K562 (cell line): ENCODE measurements around the gene CASD1. TPM values are rescaled to one million over a fixed set of nuclear protein-coding genes. Genes with fewer than 3 reads are reported as not detected.

ENCODE experiments used
- ATAC-seq: fragments of 200-7000 bp; cut with Tn5 transposase; 3 replicates; pipeline ENCODE4 v1.9.1; 2020; ENCODE audit warnings: moderate library complexity
- BruUV-seq: library from RNA; stranded (reverse); fragments of 400-500 nt; replicated peaks from 2 replicates; lab custom pipeline; 2021; lab: Mats Ljungman, UMichigan
- CTCF ChIA-PET: fragments of 300-600 bp; formaldehyde crosslinking; extraction: SDS; loops from one replicate; lab custom pipeline; 2021; ENCODE audit warnings: low intra/inter-chr PET ratio; lab: Yijun Ruan, JAX
- POLR2A ChIA-PET: fragments of 300-600, 350-650 bp; sonication (Branson Sonifier 250); formaldehyde crosslinking; extraction: SDS; loops from one replicate; lab custom pipeline; 2021; ENCODE audit warnings: antibody characterized with exemption, inconsistent platforms; lab: Yijun Ruan, JAX
- DNase-seq, 4 experiments: peaks; one replicate each; pipeline versions ENCODE4 v3.0.0 to v3.0.0-alpha.2; 2011 to 2018; ENCODE audit warnings: low spot score in 3 of 4, mixed read lengths in 3 of 4; ENCODE audit errors: extremely low read depth in 1 of 4
- FAIRE-seq: peaks from 2 replicates; lab custom pipeline; 2011; peaks lifted over from hg19 to GRCh38; lab: Jason Lieb, UNC
- H2AFZ ChIP-seq: 2 replicates; pipeline ENCODE4 v1.6.0; 2011; ENCODE audit warnings: low read depth, low read length, control low read depth, inconsistent platforms
- H3K27ac ChIP-seq: fragments of 200-600 bp; 3 replicates; pipeline ENCODE4 v1.8.0; 2011; ENCODE audit warnings: low read depth, mild to moderate bottlenecking, control low read depth, inconsistent platforms, low read length, moderate library complexity, mixed read lengths; ENCODE audit errors: extremely low read depth
- H3K27me3 ChIP-seq, 2 experiments: fragments of 300-600 bp in 1 of 2; 2 replicates in 1 of 2; 3 replicates in 1 of 2; pipeline versions ENCODE4 v1.6.0 to v1.8.0; 2011; ENCODE audit warnings: inconsistent platforms in 2 of 2, low read length in 2 of 2, mild to moderate bottlenecking in 1 of 2, mixed read lengths in 1 of 2, moderate library complexity in 1 of 2; ENCODE audit not compliant: control insufficient read depth in 2 of 2, insufficient read depth in 2 of 2
- H3K36me3 ChIP-seq: fragments of 300-600 bp; 3 replicates; pipeline ENCODE4 v1.8.0; 2011; ENCODE audit warnings: mild to moderate bottlenecking, low read length, inconsistent platforms; ENCODE audit not compliant: control insufficient read depth, insufficient read depth
- H3K4me1 ChIP-seq, 2 experiments: fragments of 200-600 bp in 1 of 2; replicated peaks in 1 of 2; 2 replicates in 1 of 2; 3 replicates in 1 of 2; pipeline versions ENCODE4 v1.5.1 to v1.8.0; 2011; ENCODE audit warnings: inconsistent platforms in 2 of 2, low read length in 2 of 2, mild to moderate bottlenecking in 1 of 2, mixed read lengths in 1 of 2, moderate library complexity in 1 of 2; ENCODE audit not compliant: control insufficient read depth in 2 of 2, insufficient read depth in 2 of 2
- H3K4me2 ChIP-seq: 2 replicates; pipeline ENCODE4 v1.6.1; 2011; ENCODE audit warnings: low read length, control low read depth, inconsistent platforms, mixed read lengths; ENCODE audit not compliant: insufficient read depth
- H3K4me3 ChIP-seq: fragments of 200-600 bp; sonication (generic), shearing (Covaris generic); 2 replicates; pipeline ENCODE4 v1.5.1; 2016; ENCODE audit warnings: control low read depth, inconsistent platforms
- H3K79me2 ChIP-seq: fragments of 200-600 bp; 3 replicates; pipeline ENCODE4 v1.8.0; 2011; ENCODE audit warnings: low read length, inconsistent platforms; ENCODE audit not compliant: control insufficient read depth, insufficient read depth
- H3K9ac ChIP-seq, 2 experiments: 2 replicates each; pipeline versions ENCODE4 v1.6.0 to v1.6.1; 2011; ENCODE audit warnings: low read depth in 2 of 2, low read length in 2 of 2, control low read depth in 1 of 2, inconsistent platforms in 1 of 2, mild to moderate bottlenecking in 1 of 2, mixed read lengths in 1 of 2; ENCODE audit not compliant: insufficient read depth in 1 of 2
- H3K9me1 ChIP-seq: one replicate; pipeline ENCODE4 v1.6.0; 2011; ENCODE audit warnings: inconsistent platforms, mild to moderate bottlenecking, low read length, moderate library complexity; ENCODE audit not compliant: control insufficient read depth, insufficient read depth
- H3K9me3 ChIP-seq: replicated peaks from 2 replicates; pipeline ENCODE4 v1.5.1; 2011; ENCODE audit warnings: low read depth, low read length, inconsistent platforms; ENCODE audit not compliant: control insufficient read depth, insufficient read depth
- H4K20me1 ChIP-seq: replicated peaks from 2 replicates; pipeline ENCODE4 v1.6.1; 2011; ENCODE audit warnings: low read length, inconsistent platforms, mixed read lengths; ENCODE audit not compliant: control insufficient read depth, insufficient read depth
- DMBX1 ChIP-seq: fragments of 250-450 bp; sonication (Bioruptor Pico); IDR thresholded peaks from 2 replicates; pipeline ENCODE4 v1.8.0; 2022; ENCODE audit warnings: inconsistent platforms, mild to moderate bottlenecking, moderate library complexity, borderline replicate concordance
- ERF ChIP-seq: fragments of 450-650 bp; formaldehyde crosslinking; IDR thresholded peaks from 2 replicates; pipeline ENCODE4 v1.4.0; 2020; ENCODE audit warnings: mild to moderate bottlenecking, mixed read lengths
- IFI16 ChIP-seq: fragments of 250-450 bp; sonication (Bioruptor Pico); IDR thresholded peaks from 2 replicates; pipeline ENCODE4 v2.1.2; 2022; ENCODE audit warnings: mild to moderate bottlenecking, inconsistent platforms
- MECOM ChIP-seq: fragments of 250-450 bp; sonication (Bioruptor Pico); IDR thresholded peaks from 2 replicates; pipeline ENCODE4 v1.8.0; 2022; ENCODE audit warnings: inconsistent platforms
- NCOA1 ChIP-seq: fragments of 450-650 bp; IDR thresholded peaks from 2 replicates; pipeline ENCODE4 v1.6.1; 2016; ENCODE audit warnings: low read depth
- NEUROD1 ChIP-seq: fragments of 150-350 bp; IDR thresholded peaks from 2 replicates; pipeline ENCODE4 v1.6.1; 2014; ENCODE audit warnings: borderline replicate concordance, low read length, low read depth; ENCODE audit not compliant: partially characterized antibody
- POLR2A ChIP-seq: fragments of 450-650 bp; conservative IDR thresholded peaks from 2 replicates; pipeline ENCODE4 v1.6.1; 2016
- PPARD ChIP-seq: fragments of 250-450 bp; sonication (Bioruptor Pico); IDR thresholded peaks from 2 replicates; pipeline ENCODE4 v1.8.0; 2022; ENCODE audit warnings: inconsistent platforms, mild to moderate bottlenecking, moderate library complexity
- PTTG1 ChIP-seq: fragments of 450-650 bp; IDR thresholded peaks from 2 replicates; pipeline ENCODE4 v1.6.1; 2016; ENCODE audit warnings: low read depth, mild to moderate bottlenecking, missing genetic modification characterization, missing compliant biosample characterization
- SETDB1 ChIP-seq: IDR thresholded peaks from one replicate; pipeline ENCODE4 v1.6.1; 2012; ENCODE audit warnings: low read length, control low read depth, inconsistent platforms
- U2AF1 ChIP-seq: fragments of 200-400 bp; formaldehyde crosslinking; optimal IDR thresholded peaks from 2 replicates; pipeline ENCODE3; 2017; ENCODE audit warnings: mild to moderate bottlenecking, low read depth, low read length, moderate library complexity
- ZNF143 ChIP-seq: sonication (generic); formaldehyde crosslinking; IDR thresholded peaks from 2 replicates; pipeline ENCODE4 v1.9.0; 2022; ENCODE audit warnings: mild to moderate bottlenecking, missing genetic modification reagents
- ZNF165 ChIP-seq: fragments of 250-450 bp; sonication (Bioruptor Pico); IDR thresholded peaks from 2 replicates; pipeline ENCODE4 v1.4.0; 2020; ENCODE audit warnings: borderline replicate concordance
- ZNF253 ChIP-seq: fragments of 250-450 bp; sonication (Bioruptor Pico); conservative IDR thresholded peaks from 2 replicates; pipeline ENCODE4 v1.6.1; 2021; ENCODE audit warnings: mild to moderate bottlenecking
- WGBS: fragments of 100-300 bp; shearing (Covaris generic); methylation state at CpG from one replicate; pipeline ENCODE4 v1.1.6; 2016; ENCODE audit warnings: low coverage, mixed read lengths; ENCODE audit not compliant: insufficient coverage; ENCODE audit errors: missing lambda C conversion rate; 5-methylcytosine and 5-hydroxymethylcytosine counted together
- in situ Hi-C: fragments of 300-500 bp; cut with MboI; formaldehyde crosslinking; loops from 4 replicates; pipeline ENCODE4 v1.15.0; 2018; ENCODE audit warnings: inconsistent platforms, mixed read lengths
- intact Hi-C: fragments of 100-400 bp; cut with micrococcal nuclease; formaldehyde crosslinking; loops from 2 replicates; pipeline ENCODE4 v1.14.2; 2022
- polyA plus RNA-seq, 8 experiments: library from polyadenylated mRNA; depleted of rRNA in 4 of 8; stranded (reverse) in 5 of 8; unstranded in 3 of 8; fragments of >200 nt; fragmentation: Nextera tagmentation in 2 of 8; fragmentation: Illumina TruSeq in 1 of 8; extraction: Ambion mirVana in 2 of 8; extraction: Trizol in 1 of 8; gene quantifications; 2 replicates each; pipeline versions ENCODE4 v1.2.1 to v1.2.3, GENCODE V29; 2011 to 2014; ENCODE audit warnings: inconsistent platforms in 1 of 8, missing spikeins in 1 of 8
- total RNA-seq, 7 experiments: library from RNA; depleted of rRNA in 6 of 7; stranded (reverse); fragments of >200 nt in 6 of 7; fragmentation: Illumina TruSeq in 2 of 7; extraction: Trizol in 2 of 7; gene quantifications; 2 replicates each; pipeline versions ENCODE4 v1.2.1 to v1.2.3, GENCODE V29; 2011 to 2021; ENCODE audit warnings: low replicate concordance in 1 of 7
- TF ChIP-seq, protein P1 (sequence below): sonication (generic); formaldehyde crosslinking; IDR thresholded peaks from 2 replicates; pipeline ENCODE4 v1.8.0; 2022; ENCODE audit warnings: missing genetic modification reagents, mild to moderate bottlenecking, borderline replicate concordance
- TF ChIP-seq, protein P2 (sequence below): fragments of 250-450 bp; sonication (Bioruptor Pico); IDR thresholded peaks from 2 replicates; pipeline ENCODE4 v1.4.0; 2020; ENCODE audit warnings: mild to moderate bottlenecking

CASD1 gene
- total and polyA plus RNA-seq, 9 of the 15 experiments (the other 6 are each of a cell fraction or from before 2014, with no cell fraction given): 1.2 to 8.2 (median 4.8) TPM

DNA sequence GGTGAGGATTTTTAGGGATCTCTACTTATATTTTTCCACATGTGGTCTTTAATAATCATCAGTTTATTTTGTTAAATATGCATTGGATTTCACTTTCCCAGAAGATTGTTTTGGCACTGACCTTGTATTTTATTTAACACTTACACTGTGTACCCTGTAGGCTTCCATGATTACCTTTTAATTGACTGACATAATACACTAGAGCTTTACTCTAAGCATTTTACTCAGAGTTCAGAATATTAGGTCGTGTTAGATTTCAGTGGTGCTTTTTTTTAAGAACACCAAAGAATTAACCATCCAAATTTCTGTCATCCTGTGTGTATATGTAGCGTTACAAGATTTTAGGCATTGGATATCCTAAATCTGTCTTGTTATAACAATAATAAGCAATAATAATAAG, 23.1 kb downstream of the CASD1 start:
- Histone ChIP-seq H2AFZ (no peak overlapping the region), H3K9me1 (no peaks in the 10 kb centered on the region), H3K27me3 (no peaks in the 10 kb centered on the region), H3K36me3 (peaks cover 2% of the 10 kb centered on the region; the same call in 1 of the 3 replicates), H3K79me2 (no peaks in the 10 kb centered on the region), H3K9me3 (no peaks in the 10 kb centered on the region), H3K4me2 (no peak overlapping the region), H3K9ac (no peak overlapping the region), H4K20me1 (no peaks in the 10 kb centered on the region), H3K4me3 (no peak overlapping the region), H3K4me1 (no peaks in the 10 kb centered on the region), H3K27ac (no peak overlapping the region)
- no peak for ATAC-seq
- no peak for DNase-seq
- no peak for TF ChIP-seq SETDB1
- no peak for TF ChIP-seq ZNF143 (CRISPR knock-in tag)
- TF ChIP-seq, protein P1, sequence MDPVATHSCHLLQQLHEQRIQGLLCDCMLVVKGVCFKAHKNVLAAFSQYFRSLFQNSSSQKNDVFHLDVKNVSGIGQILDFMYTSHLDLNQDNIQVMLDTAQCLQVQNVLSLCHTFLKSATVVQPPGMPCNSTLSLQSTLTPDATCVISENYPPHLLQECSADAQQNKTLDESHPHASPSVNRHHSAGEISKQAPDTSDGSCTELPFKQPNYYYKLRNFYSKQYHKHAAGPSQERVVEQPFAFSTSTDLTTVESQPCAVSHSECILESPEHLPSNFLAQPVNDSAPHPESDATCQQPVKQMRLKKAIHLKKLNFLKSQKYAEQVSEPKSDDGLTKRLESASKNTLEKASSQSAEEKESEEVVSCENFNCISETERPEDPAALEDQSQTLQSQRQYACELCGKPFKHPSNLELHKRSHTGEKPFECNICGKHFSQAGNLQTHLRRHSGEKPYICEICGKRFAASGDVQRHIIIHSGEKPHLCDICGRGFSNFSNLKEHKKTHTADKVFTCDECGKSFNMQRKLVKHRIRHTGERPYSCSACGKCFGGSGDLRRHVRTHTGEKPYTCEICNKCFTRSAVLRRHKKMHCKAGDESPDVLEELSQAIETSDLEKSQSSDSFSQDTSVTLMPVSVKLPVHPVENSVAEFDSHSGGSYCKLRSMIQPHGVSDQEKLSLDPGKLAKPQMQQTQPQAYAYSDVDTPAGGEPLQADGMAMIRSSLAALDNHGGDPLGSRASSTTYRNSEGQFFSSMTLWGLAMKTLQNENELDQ: no peak
- TF ChIP-seq ERF (CRISPR knock-in tag): no peak
- TF ChIP-seq U2AF1: no peak
- no peak for TF ChIP-seq PTTG1 (tag)
- TF ChIP-seq NEUROD1: no peak
- no peak for TF ChIP-seq POLR2A
- no peak for TF ChIP-seq PPARD (CRISPR knock-in tag)
- TF ChIP-seq DMBX1 (CRISPR knock-in tag): no peak
- TF ChIP-seq ZNF165 (CRISPR knock-in tag): no peak
- TF ChIP-seq IFI16: no peak
- no peak for TF ChIP-seq ZNF253 (CRISPR knock-in tag)
- TF ChIP-seq NCOA1: no peak
- TF ChIP-seq, protein P2, sequence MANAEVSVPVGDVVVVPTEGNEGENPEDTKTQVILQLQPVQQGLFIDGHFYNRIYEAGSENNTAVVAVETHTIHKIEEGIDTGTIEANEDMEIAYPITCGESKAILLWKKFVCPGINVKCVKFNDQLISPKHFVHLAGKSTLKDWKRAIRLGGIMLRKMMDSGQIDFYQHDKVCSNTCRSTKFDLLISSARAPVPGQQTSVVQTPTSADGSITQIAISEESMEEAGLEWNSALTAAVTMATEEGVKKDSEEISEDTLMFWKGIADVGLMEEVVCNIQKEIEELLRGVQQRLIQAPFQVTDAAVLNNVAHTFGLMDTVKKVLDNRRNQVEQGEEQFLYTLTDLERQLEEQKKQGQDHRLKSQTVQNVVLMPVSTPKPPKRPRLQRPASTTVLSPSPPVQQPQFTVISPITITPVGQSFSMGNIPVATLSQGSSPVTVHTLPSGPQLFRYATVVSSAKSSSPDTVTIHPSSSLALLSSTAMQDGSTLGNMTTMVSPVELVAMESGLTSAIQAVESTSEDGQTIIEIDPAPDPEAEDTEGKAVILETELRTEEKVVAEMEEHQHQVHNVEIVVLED (CRISPR knock-in tag): no peak
- TF ChIP-seq MECOM: no peak
- in situ Hi-C loops (no loop called here), intact Hi-C loops (no loop called here)
- ChIA-PET POLR2A (no interaction called here), CTCF (no interaction called here)
- FAIRE-seq: no peak
- 47% methylated on average over 2 of the region's 2 CpGs for WGBS
- no TSS peak for BruUV-seq
